ENCODE measurements around the gene HSPG2.
"Not testable (repeated sequence)": the region's sequence is repeated elsewhere in the genome, so short reads cannot be mapped to it uniquely, and the experiment has no call there.

The HSPG2 gene

DNA sequence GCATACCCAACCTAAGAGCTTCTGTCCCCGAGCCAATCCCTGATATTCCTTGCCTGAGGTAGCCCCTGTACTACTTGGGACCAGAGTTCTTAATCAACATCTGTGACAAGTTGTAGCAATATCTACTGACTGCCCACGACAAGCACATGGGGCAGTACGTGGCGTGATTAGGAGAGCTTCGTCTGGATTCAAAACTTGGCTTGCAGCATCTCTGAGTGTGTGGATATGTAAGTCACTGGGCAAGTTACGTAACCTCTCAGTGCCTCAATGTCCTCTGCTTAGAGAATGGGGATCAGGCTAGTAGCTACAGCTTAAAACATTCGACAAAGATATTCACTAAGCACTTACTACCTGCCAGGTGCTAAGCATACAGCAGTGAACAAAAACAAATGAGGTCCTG lies 5.0 kb downstream of the HSPG2 start:
- DNase-seq (ENCODE audit: low read depth in 2 of 2): no peak

DNA sequence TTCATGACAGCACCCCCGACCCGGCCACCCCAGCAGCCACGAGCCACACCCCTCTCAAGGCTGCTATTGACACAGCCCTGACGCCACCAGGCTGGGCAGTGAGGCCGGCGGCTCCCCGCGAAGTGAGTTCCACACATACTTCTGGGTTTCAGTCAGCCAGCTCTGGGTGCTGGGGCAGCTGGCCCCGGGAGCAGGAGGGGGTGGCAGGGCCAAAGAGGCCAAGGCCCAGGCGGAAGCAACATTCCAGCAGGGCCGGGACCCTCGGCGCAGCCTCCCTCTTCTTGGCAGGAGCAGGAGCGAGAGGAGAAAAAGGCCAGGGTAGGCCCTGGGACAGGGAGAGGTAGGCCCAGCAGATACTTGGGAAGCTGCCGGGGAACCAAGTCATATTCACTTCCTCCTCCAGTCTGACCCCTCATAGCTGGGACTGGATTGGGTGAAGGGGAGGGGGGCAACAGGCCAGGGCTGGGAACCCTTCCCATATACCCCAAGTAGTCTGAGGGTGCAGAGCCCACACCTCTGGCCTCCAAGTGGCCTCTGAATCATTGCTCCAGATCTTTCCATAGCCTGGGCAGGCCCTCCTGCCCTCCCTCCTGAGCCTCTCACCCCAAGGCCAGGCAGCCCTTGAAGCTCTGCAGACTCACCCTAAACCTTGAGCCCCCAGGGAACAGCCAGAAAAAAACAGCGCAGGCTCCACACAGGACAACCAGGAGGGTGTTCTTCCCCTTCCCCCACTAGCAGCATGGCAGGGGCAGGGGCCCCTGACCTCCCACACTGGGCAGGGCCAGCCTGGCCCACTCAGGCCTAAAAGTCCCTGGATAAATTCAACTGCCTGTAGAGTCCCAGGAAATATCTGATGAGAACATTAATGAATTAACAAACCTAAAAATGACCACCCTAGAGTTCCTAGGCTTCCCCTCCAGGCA lies 5.7 kb downstream of the HSPG2 start:
- no peak for DNase-seq (ENCODE audit: low read depth in 2 of 2)

DNA sequence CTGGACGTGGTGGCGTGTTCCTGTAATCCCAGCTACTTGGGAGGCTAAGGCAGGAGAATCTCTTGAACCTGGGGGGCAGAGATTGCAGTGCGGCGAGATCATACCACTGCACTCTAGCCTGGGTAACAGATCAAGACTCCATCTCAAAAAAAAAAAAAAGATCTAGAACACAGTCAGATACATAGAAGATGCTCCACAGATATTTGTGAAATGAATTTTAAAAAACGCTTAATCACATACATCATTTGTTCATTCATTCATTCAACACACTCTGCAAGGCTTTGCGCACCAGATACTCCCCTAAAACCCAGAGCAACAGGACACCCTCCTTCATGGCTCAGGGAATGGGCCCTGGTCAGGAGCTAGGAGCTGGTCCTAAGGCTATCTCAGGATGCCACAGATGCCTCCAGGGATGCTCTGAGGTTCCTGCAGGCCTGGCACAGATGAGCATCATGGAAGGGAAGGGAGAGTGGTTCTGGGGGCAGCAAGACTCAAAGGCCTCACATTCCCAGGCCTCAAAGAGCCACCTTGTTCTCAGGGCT lies 6.4 kb downstream of the HSPG2 start:
- DNase-seq (ENCODE audit: low read depth in 2 of 2): no peak

DNA sequence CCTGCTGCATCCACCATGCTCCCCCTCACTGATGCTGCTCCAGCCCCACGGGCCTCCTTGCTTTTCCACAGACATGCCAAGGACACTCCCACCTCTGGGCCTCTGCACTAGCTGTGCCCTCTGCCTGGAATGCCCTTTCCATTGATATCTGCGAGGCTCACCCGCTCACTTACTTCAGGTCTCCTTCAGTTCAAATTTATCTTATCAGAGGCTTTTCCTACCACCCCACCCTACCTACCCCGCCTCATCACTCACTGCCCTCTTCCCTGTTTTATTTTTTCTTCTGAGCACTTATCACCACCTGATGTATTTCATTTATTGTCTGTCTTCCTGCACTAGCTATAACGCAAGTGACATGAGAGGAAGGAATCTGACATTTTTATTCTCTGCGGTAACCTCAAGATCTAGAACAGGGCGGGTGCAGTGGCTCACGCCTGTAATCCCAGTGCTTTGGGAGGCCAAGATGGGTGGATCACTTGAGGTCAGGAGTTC lies 7.0 kb downstream of the HSPG2 start:
- no peak for DNase-seq (ENCODE audit: low read depth in 2 of 2)

DNA sequence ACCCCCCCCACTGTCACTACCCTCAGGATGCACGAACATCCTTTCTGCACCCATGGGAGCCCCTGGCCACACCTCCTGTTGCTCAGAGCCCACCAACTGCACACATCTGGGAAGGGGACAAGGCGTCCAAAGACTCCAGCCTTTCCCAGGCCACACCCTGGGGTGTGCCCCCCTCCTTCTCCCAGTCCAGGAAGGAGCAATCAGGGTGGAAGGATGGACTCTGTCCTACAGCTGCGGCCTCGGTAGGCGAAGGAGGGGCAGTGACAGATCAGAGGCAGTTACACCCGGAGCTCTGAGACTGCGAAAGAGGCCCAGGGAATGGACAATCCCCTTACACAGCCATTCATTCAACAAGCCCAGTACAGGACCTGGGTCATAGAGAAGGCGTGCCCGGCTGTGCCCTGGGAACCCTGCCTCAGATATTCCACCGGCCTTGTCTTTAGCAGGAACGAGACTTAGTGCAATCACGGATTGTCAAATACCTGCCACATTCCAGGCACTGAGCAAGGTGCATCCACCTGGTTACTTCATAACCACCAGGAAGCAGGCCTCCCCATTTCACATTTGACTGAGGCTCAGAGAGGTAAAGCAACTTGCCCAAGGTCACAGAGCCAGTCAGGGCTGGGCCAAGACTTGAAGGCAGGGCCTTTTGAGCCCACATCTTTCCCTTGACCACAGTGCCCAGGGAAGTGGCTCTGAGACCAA lies 9.4 kb downstream of the HSPG2 start:
- no peak for DNase-seq (ENCODE audit: low read depth in 2 of 2)

DNA sequence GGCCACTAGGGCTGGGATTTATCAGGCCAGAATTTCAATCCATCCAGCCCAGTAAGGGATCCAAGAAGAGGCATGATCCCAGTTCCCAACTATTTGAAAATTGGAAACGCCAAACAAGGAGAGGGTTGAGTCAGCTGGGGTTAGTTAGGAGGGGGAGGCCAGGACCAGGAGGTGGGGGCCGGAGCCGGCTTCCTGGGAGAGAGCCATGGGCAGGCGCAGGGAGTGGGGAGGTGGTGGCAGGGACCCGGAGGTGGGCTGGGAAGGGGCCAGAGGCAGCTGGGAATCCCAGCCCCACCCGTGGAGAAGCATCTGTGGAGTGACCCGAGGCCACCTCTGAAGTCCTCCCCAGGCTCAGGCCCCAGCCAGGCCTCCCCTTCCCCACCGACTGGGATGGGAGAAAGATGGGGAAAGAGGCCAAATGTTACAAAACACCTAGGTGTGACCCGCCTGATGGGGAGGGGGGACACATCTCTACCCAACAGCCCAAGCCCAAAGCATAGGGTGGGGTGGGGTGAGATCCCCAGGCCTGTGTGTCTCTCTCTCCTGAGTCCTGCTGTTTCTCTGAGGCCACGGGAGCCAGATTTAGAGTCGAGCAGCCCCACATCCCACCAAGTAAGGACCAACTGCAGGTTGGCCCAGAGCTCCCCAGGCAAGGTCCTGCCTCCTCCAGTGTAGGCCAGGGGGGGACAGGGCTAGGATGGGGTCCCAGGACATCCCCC lies 10.1 kb downstream of the HSPG2 start:
- DNase-seq (ENCODE audit: low read depth in 2 of 2): no peak

DNA sequence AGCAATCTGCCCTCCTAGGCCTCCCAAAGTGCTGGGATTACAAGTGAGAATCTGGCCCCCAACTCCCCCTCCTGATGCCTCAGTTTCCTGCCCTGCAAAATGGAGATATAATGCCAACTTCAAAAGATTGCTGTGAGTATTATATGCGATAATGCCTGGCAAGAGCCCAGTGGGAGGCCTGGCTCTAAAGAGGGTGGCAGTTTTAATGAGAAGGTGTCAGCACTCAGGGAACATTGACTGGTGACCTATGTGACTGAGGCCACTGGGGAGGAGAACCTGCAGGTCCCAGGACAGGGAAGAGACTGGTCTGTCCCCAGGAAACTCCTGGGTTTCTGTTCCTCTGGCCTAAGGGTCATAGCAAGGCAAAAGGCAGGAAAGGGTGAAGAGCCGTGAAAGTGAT lies 11.0 kb downstream of the HSPG2 start:
- DNase-seq (ENCODE audit: low read depth in 2 of 2): no peak

DNA sequence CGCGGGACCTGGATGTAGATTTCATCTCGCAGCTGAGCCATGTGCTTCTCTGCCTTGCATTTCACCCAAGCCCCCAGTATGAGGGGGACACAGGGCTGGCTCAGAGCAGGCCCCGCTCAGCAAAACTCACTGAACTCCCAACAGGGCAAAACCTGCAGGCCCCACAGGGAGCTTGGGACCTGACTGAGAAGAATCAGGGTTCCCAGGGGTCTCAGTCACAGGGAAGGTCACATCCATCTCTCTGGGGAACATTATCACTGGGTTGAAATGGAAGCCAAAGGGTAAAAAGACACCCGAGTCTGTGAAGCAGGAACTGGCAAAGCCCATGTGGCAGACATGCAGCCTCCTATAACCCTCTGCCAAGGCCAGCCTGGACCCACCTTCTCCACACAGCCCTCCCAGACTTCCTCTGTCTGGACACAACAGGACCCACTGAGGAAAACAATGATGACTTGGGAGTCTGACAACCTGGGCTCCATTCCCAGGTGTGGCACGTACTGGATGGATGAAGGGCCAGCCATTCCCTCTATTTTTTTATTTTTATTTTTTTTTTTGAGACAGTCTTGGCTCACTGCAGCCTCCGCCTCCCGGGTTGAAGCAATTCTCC lies 11.7 kb downstream of the HSPG2 start:
- DNase-seq (ENCODE audit: low read depth in 2 of 2): no peak

DNA sequence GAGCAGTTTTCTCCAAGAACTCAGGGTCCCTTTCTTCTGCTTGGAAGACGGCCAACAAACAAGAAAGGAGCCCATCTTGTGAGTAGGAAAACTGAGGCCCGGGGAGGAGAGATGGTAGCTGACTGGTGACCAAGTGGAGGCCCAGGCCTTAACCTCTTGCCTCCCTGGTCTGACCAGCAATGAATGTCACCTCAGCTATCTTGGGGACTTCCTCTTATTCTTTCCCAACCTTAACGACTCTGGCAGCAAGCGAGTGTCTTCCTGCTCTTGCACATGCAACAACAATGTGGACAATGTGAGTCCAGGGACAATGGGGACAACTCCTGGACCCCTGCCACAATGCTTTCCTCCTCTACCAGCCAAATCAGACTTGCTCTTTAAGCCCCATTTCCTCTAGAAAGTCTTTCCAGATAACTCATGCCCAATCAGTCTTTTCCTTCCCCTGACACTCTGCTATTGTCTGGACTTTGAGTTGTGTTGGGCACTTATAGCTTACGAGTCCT lies 12.6 kb downstream of the HSPG2 start:
- DNase-seq (ENCODE audit: low read depth in 2 of 2): no peak

DNA sequence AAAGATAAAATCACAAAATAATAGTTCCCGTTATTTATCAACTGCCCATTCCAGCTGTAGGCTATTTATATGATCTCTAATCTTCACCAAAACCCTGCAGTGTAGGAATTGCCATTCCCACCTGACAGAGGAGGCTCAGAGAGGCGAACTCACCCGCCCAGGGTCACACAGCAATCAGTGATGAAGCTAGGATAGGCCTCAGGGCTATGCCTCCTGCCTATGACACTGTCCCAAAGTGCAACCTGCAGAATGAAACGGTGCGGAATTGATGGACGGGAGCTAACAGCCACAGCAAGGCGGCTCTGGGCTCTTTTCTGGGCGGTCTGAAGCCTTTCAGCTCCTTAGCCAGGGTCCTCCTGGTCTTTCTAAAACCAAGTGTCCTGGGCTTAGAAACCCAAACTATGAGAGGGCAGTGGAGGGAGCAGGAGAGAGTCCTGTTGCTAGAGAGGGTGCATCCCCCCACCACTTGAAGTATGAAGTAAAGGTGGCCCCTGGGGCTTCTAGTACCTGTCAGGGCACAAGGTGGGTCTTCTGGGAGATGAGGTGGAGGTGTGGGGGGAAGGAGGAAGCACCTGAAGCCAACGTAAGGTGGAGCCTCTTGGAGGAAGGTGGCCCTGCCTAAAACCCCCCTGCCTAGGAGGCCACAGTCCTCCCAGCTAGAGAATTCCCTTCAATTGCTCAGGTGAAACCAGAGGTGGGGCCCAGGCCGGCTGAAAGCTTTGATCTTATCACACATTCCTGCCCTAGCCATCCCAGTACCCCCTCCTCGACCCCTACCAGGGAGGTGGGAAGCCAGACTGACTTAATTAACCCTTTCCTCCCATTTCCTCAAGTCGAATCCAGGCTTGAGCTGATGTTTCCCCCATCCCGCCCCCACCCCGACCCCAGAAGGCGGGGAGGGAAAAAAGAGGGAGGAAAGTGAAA lies 14.8 kb downstream of the HSPG2 start:
- no peak for DNase-seq (ENCODE audit: low read depth in 2 of 2)

DNA sequence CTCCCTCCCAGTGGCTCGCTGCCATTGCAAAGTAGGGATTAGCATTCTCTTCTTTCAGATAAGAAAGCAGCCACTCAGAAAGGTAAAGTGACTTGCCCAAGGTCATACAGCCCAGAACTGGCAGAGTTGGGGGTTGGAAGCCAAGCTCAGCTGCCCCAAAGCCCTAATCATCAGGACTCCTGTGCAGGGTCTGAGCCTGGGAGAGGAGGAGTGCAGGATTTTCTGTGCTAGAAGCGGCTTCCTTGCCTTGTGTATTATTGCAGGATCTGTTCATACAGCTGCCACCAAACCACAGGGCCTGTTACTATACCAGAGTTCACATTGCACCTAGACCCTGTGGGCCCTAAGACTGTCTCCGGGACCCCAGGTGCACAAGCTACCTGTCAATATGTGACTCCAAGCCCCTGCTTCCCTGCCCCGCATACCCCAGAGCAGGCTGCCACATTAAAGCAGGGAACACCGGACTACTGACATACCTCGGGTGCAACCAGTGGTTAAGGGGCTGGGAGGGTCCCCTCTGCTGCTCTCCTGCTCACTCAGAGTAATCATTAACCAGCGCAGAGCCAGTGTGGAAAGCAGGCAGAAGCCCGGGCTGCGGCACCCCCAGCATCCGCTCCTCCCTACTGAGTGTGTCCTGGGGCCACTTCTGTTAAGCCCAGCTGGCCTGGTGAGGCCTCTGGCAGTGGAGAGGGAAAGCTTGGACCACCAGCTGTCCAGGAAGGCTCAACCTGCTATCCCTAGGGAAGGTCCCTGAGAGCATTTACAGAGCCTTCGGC lies 15.8 kb downstream of the HSPG2 start:
- no peak for DNase-seq (ENCODE audit: low read depth in 2 of 2)

DNA sequence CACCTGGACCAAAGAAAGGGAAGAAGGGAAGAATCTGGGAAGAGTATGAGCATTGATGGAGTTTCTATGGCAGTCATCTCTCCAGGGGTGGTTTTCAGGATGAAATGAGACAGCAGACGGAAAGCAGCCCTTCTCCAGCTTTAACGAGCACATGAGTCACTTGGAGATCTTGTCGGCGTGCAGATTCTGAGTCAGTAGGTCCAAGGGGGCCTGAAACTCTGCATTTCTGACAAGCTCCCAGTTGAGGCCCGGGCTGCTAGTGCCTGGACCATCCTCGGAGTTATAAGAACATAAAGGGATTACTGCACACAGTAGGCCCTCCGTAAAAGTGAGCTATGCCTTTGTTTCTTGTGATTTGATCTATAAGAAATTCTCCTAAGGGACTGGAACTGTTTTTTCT lies 17.6 kb downstream of the HSPG2 start:
- DNase-seq (ENCODE audit: low read depth in 2 of 2): no peak

DNA sequence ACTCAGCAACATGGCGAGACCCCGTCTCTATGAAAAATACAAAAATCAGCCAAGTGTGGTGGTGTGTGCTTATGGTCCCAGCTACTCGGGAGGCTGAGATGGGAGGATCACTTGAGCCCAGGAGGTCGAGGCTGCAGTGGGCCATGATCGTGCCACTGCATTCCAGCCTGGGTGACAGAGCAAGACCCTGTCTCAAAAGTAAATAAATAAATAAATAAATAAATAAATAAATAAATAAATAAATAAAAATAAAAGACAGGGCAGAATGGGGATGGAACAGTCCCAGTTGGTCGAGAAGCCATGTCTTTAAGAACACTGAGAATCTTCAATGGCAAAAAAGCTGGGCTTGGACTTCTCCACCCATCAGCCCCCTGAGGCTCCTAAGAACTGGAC lies 19.9 kb downstream of the HSPG2 start:
- DNase-seq (ENCODE audit: low read depth in 2 of 2): not testable (repeated sequence)

DNA sequence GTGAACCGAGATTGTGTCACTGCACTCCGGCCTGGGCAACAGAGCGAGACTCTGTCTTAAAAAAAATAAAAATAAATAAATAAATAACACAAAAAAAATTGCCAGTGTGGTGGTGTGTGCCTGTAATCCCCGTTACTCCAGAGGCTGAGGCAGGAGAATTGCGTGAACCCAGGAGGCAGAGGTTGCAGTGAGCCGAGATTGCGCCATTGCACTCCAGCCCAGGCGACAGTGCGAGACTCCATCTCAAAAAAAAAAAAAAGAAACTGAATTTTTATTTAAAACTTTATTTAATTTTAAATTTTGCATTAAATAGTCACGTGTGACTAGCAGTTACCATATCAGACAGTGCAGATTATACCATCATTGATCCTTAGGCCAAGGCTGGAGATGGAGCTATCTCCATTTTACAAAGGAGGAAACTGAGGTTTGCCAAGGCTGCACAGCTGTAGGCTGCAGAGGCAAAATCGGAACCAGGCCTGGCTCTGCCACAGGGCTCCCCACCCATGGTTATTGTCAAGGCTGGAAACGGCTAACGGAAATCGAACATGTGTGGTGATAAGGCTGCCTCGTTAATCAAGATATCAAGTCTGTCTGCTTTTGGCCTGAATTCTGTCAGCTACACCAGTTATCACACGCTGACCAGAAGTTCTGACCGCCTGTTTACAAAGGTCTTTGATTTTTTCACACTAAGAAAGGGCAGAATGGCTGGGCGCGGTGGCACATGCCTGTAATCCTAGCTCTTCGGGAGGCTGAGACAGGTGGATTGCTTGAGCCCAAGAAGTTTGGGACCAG lies 20.5 kb downstream of the HSPG2 start:
- no peak for DNase-seq (ENCODE audit: low read depth in 2 of 2)

DNA sequence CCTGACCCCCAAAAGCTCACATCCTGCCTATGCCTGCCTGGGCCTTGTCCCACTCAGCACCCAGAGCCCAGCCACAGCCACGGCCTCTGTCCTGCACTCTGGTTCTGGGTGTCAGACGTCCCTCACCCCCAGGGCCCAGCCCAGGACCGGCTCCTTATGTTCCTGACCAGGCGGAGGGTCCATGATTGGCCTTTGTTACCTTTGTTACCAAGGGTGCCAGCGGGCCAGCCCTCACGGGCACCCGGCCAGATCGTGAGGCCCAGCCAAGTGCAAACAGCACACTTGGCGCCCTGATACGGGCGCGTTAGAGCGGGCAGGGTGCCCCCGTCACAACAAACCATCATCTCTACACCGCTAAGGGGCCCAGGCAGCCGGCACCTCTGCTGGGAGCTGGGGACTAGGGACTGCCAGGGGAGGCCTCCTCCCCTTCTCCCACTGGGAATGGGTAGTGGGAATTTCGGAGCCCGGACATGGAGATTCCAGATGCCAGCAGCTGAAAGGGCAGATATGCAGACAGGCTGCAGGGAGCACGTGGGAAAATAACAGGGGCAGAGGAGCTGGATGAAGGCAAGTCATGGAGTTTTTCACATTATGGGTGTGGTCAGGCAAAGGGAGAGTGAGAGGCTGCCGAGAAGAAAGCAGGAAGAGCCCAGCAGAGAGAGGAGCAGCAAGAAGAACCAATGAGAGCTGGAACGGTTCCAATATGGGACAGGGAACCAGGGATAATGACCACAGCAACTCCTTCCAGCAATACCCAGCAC lies 22.1 kb downstream of the HSPG2 start:
- DNase-seq (ENCODE audit: low read depth in 2 of 2): no peak

DNA sequence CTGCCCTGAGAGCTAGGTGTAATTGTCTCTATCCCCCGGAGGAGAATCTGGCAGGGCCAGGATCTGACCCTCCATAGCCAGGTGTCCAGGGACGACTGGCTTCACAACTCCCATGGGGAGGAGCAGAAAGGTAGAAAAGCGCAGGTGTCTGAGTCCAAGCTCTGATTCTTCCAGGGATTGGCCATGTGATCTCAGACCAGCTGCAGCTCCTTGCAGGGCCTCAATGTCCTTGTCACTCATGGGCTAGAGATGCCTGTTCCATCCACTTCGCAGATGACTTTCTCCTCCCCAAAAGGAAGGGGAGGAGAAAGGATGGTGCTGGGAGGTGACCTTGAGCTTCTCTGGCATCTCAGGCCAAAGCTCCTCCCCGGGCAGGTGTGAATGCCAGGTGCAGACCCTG lies 22.7 kb downstream of the HSPG2 start:
- DNase-seq (ENCODE audit: low read depth in 2 of 2): no peak

DNA sequence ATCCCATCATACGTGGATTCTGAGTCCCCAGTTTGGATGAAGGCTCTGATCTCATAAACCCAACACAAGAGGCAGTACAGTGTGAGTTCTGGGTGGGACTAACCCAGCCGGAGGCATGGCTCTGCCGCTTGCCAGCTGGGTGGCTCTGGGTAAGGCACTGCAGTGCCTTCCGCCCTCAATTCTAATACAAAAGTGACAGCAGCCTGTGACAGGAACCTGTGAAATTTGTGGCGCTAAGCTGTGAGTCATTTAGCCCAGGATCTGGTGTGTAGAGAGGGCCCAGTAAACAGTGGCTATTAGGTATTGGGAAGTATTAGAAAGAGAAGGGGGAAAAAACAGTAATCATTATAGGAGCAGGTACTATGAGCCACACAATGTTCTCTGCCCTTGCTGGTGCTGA lies 23.3 kb downstream of the HSPG2 start:
- DNase-seq (ENCODE audit: low read depth in 2 of 2): no peak

DNA sequence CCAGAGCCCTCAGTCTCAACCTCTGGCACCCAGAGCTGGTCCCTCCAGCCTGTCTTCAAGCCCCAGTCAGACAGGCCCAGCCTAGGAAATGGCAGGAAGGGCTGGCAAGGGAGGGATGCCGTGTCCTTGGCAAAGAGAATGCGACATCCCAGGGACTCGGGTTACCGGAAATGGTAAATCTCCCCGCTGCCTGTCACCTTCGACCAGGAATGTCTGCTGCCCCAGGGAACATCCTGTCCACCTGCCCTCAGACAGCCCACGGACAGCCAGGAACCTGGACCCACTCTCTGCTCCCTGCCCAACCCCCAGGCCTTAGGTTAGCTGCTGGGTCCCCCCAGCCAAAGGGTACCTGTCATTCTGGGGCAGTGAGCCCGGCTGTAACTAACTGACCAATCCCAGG lies 23.9 kb downstream of the HSPG2 start:
- DNase-seq (ENCODE audit: low read depth in 2 of 2): no peak
